HFFc6 (cell line): Measurements from ENCODE around the gene SOX15. TPM values are rescaled to one million over a fixed set of nuclear protein-coding genes. Genes with fewer than 3 reads are reported as not detected.
A peak's percentile ranks its signal among the peaks of the same experiment; 100 is the strongest.

Experiments
- DNase-seq: peaks from one replicate; pipeline ENCODE4 v3.0.0-alpha.2; 2018
- H3K27ac Mint-ChIP-seq: 2 replicates; pipeline ENCODE4 v1.8.0; 2020; ENCODE audit warnings: mild to moderate bottlenecking, mixed read lengths
- H3K27me3 Mint-ChIP-seq: 2 replicates; pipeline ENCODE4 v1.8.0; 2021; ENCODE audit warnings: mild to moderate bottlenecking, moderate library complexity, mixed read lengths; ENCODE audit not compliant: insufficient read depth
- H3K36me3 Mint-ChIP-seq: 2 replicates; pipeline ENCODE4 v1.8.0; 2021; ENCODE audit warnings: low read depth, mixed read lengths
- H3K4me1 Mint-ChIP-seq: 2 replicates; pipeline ENCODE4 v1.8.0; 2020; ENCODE audit warnings: low read depth, mixed read lengths
- H3K4me3 Mint-ChIP-seq: 2 replicates; pipeline ENCODE4 v1.8.0; 2020; ENCODE audit warnings: mild to moderate bottlenecking, moderate library complexity, mixed read lengths
- H3K9me3 Mint-ChIP-seq: 2 replicates; pipeline ENCODE4 v1.8.0; 2020; ENCODE audit warnings: mild to moderate bottlenecking, mixed read lengths
- CTCF ChIP-seq: fragments of 200-600 bp; sonication (generic); IDR thresholded peaks from 2 replicates; pipeline ENCODE4 v1.5.0; 2021; ENCODE audit warnings: antibody characterized with exemption, mild to moderate bottlenecking
- total RNA-seq, 6 experiments: library from RNA; stranded (reverse); fragmentation: NEBNext Ultra II Directional; extraction: Animal tissue kit (Norgen Biotek cat#: 25700); gene quantifications; 2 replicates in 1 of 6; 3 replicates in 5 of 6; pipeline ENCODE4 v1.2.3, GENCODE V29; 2021

Gene SOX15
- total RNA-seq, 6 experiments from 2014 or later: 0.62 to 1.0 (median 0.81) TPM

DNA sequence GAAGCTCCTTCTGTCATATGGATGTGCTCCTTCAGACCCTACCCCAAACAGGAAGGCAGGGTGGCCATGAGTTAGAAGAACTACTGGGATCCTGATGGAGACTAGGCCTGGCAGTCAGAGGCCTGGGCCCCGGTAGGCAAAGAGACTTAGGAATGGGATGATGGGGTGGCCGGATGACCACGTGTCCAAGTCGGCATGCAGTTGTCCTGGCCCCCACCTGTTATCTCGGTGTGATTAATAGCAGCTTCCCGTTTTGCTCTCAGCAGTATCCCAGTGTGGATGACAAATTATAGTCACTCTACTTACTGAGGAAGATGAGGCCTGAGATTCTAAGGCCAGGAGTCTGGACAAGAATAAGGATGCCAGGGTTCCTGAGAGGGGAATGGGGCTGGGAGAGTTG is 39.5 kb downstream of the SOX15 start:
- Mint-ChIP-seq H3K4me1 (peaks cover 14% of the 10 kb centered on the region), H3K27me3 (no peaks in the 10 kb centered on the region), H3K27ac (no peak overlapping the region), H3K36me3 (no peaks in the 10 kb centered on the region; the same call in 1 of the 2 replicates), H3K9me3 (no peaks in the 10 kb centered on the region), H3K4me3 (no peak overlapping the region)
- no peak for TF ChIP-seq CTCF
- no peak for DNase-seq

DNA sequence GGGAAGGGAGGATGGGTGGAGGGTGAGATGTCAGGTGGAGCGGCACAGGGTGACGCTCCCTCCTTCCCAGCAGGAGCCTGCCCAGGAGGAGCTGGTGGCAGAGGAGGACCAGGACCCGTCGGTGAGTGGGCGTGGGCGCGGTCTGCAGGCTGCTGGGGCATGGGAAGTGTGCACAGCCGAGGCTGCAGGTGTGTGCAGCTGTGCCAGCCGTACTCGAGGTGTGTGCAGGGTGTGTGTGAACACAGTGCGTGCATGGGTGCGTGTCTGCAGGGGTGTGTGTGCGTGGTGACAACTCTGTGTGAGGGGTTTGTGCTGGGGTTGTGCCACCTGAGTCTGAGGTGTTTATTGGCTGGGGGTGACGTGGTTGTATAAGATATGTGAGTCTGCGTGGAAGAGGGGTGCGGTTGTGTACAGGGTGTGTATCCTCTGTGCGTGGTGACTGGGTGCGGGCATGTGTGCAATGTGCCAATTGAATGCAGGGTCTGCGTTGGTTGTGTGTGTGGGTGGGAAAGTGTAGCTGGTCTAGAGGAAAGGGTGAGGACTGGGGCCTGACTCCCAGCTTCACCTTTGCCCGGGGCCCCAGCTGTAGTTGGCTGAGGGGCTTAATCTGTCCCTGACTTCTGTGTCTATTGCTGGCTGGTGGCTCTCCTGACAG is 40.4 kb downstream of the SOX15 start:
- Mint-ChIP-seq H3K27ac (peak overlapping the region; percentile 36; the same call in 1 of the 2 replicates), H3K36me3 (no peaks in the 10 kb centered on the region; the same call in 1 of the 2 replicates), H3K4me3 (peak overlapping the region; percentile 77), H3K9me3 (no peaks in the 10 kb centered on the region), H3K4me1 (peaks cover 14% of the 10 kb centered on the region), H3K27me3 (no peaks in the 10 kb centered on the region)
- DNase-seq: no peak
- no peak for TF ChIP-seq CTCF

DNA sequence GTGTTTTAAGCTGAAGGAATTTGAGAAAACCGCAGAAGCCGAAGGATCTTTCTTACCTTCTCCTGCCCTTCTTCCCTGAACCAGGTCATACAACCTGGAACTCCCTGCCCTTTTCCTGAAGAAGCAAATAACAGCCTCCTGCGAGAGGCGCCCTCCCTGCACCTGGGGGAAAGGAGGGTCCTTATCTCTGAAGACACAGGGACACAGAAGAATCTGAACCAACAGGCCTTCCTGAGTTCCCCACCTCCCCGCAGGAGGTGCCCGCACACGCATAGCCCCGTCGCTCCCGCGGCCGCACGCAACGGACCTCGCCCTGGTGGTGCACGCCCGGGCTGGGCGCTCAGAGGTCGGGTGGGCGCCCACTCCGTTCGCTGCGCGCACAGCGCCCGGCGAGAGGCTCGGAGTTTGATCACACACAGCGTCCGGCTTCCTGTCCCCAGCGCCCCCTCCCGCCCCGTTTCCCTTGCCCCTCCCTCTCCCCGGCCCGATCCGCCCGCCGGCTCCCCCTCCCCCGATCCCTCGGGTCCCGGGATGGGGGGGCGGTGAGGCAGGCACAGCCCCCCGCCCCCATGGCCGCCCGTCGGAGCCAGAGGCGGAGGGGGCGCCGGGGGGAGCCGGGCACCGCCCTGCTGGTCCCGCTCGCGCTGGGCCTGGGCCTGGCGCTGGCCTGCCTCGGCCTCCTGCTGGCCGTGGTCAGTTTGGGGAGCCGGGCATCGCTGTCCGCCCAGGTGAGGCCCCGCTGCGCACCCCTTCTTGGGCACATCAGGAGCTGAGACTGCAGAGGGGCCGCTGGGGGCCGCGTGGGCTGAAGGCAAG is 41.1 kb downstream of the SOX15 start, which contains the start of gene TNFSF12:
Gene TNFSF12 (plus strand): TSS at position 474 of the 816 bp plus-strand sequence. CDS start 96 bp downstream, at position 570.
- H3K27ac Mint-ChIP-seq: peak within 1 kb of the TSS; percentile 36; the same call in 1 of the 2 replicates
- no peaks in the 10 kb centered on the region; the same call in 1 of the 2 replicates for H3K36me3 Mint-ChIP-seq
- H3K4me1 Mint-ChIP-seq: peaks cover 14% of the 10 kb centered on the region
- peak within 1 kb of the TSS; percentile 83 for H3K4me3 Mint-ChIP-seq
- no peaks in the 10 kb centered on the region for H3K27me3 Mint-ChIP-seq
- DNase-seq: no peak
- peak; percentile 53 for TF ChIP-seq CTCF
- H3K9me3 Mint-ChIP-seq: no peaks in the 10 kb centered on the region

DNA sequence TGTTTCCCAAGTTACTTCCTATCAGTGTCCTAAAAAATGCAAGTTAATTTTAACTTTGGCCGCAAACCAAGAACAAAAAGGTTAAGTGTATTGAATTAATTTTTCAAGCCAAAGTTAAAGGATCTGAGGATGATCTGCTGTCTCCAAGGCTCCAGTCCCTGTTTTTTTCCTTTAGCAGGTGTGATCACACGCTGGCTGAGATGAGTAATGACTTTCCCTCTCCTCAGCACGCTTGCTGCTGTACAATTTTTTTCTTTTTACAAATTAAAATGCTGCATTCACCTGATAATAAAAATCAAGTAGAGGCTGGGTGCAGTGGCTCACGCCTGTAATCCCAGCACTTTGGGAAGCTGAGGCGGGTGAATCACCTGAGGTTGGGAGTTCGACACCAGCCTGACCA is 45.0 kb downstream of the SOX15 start:
- Mint-ChIP-seq H3K36me3 (no peaks in the 10 kb centered on the region), H3K9me3 (no peaks in the 10 kb centered on the region), H3K4me1 (peaks cover 13% of the 10 kb centered on the region), H3K4me3 (no peak overlapping the region), H3K27me3 (peaks cover 9% of the 10 kb centered on the region), H3K27ac (no peak overlapping the region)
- no peak for TF ChIP-seq CTCF
- DNase-seq: no peak

GRCh38 chr17:7541074-7541621 is 48.7 kb downstream of the SOX15 start:
- no peak for TF ChIP-seq CTCF
- no peak overlapping the region for H3K27ac Mint-ChIP-seq
- H3K9me3 Mint-ChIP-seq: peaks cover 24% of the 10 kb centered on the region
- H3K36me3 Mint-ChIP-seq: peaks cover 22% of the 10 kb centered on the region
- H3K4me1 Mint-ChIP-seq: 0 out of 2 replicates have a peak, but pooled peaks cover 6% of the 10 kb centered on the region
- no peak overlapping the region for H3K4me3 Mint-ChIP-seq
- DNase-seq: no peak
- peaks cover 12% of the 10 kb centered on the region for H3K27me3 Mint-ChIP-seq
